GM19452 (cell line): ENCODE measurements around the gene HS6ST2.
"Not testable (repeated sequence)": the region's sequence is repeated elsewhere in the genome, so short reads cannot be mapped to it uniquely, and the experiment has no call there.

Experiments
- ATAC-seq: cut with Tn5 transposase; IDR thresholded peaks from one replicate; pipeline ENCODE4 v1.9.1; 2021; ENCODE audit not compliant: unreplicated experiment

HS6ST2 gene

GRCh38 chrX:132958091-132958703, at the start of gene HS6ST2:
Gene HS6ST2 (minus strand): TSS chrX:132958629.
- no peak for ATAC-seq

GRCh38 chrX:133007458-133007857, 49.0 kb upstream of the HS6ST2 start:
- no peak for ATAC-seq

- ATAC-seq = no peak
Measured at GRCh38 chrX:133005616-133006015, 47.2 kb upstream of the HS6ST2 start.

- ATAC-seq = no peak
Measured at GRCh38 chrX:133005042-133005441, 46.6 kb upstream of the HS6ST2 start.

- ATAC-seq = no peak
Measured at GRCh38 chrX:132999209-132999608, 40.8 kb upstream of the HS6ST2 start.

- no peak for ATAC-seq
Measured at GRCh38 chrX:132990835-132991234, 32.4 kb upstream of the HS6ST2 start.

GRCh38 chrX:132986556-132986955, 28.1 kb upstream of the HS6ST2 start:
- ATAC-seq = no peak

GRCh38 chrX:132984058-132984650, 25.7 kb upstream of the HS6ST2 start:
- no peak for ATAC-seq

GRCh38 chrX:132983496-132983895, 25.1 kb upstream of the HS6ST2 start:
- no peak for ATAC-seq

GRCh38 chrX:132980035-132980434, 21.6 kb upstream of the HS6ST2 start:
- ATAC-seq = not testable (repeated sequence)

- no peak for ATAC-seq
Measured at GRCh38 chrX:132968296-132968949, 10.0 kb upstream of the HS6ST2 start.

- no peak for ATAC-seq
Measured at GRCh38 chrX:132967049-132967448, 8.6 kb upstream of the HS6ST2 start.

GRCh38 chrX:132965461-132965860, 7.0 kb upstream of the HS6ST2 start:
- no peak for ATAC-seq

GRCh38 chrX:132961511-132961910, 3.1 kb upstream of the HS6ST2 start:
- ATAC-seq = no peak

GRCh38 chrX:132957211-132958090, 978 bp downstream of the HS6ST2 start:
- no peak for ATAC-seq

GRCh38 chrX:132956421-132957210, 1.8 kb downstream of the HS6ST2 start:
- ATAC-seq = no peak

GRCh38 chrX:132955690-132956089, 2.7 kb downstream of the HS6ST2 start:
- no peak for ATAC-seq

- ATAC-seq = no peak
Measured at GRCh38 chrX:132954323-132954722, 4.1 kb downstream of the HS6ST2 start.

- no peak for ATAC-seq
Measured at GRCh38 chrX:132953354-132953753, 5.1 kb downstream of the HS6ST2 start.

GRCh38 chrX:132948648-132949260, 9.7 kb downstream of the HS6ST2 start:
- ATAC-seq = no peak
